HepG2 (cell line): ENCODE measurements around the gene GRHL3. TPM values are rescaled to one million over a fixed set of nuclear protein-coding genes. Genes with fewer than 3 reads are reported as not detected.

Source experiments
- ATAC-seq: fragments of 200-7000 bp; cut with Tn5 transposase; 3 replicates; pipeline ENCODE4 v1.9.1; 2020; ENCODE audit warnings: mild to moderate bottlenecking, moderate library complexity
- BruUV-seq: library from RNA; stranded (reverse); fragments of 400-500 nt; replicated peaks from 2 replicates; lab custom pipeline; 2021; lab: Mats Ljungman, UMichigan
- CTCF ChIA-PET: fragments of 300-600 bp; formaldehyde crosslinking; extraction: SDS; loops from one replicate; lab custom pipeline; 2021; ENCODE audit warnings: low total read pairs, inconsistent platforms, low intra/inter-chr PET ratio; lab: Yijun Ruan, JAX
- POLR2A ChIA-PET: fragments of 350-600 bp; sonication (Branson Sonifier 250); formaldehyde crosslinking; loops from one replicate; lab custom pipeline; 2020; ENCODE audit warnings: antibody characterized with exemption, inconsistent platforms; lab: Yijun Ruan, JAX
- DNase-seq: peaks from one replicate; pipeline ENCODE4 v3.0.0-alpha.2; 2015; ENCODE audit warnings: low spot score
- FAIRE-seq: peaks from 3 replicates; lab custom pipeline; 2011; peaks lifted over from hg19 to GRCh38; lab: Jason Lieb, UNC
- H2AFZ ChIP-seq: one replicate; pipeline ENCODE4 v1.6.1; 2011; ENCODE audit warnings: low read length, inconsistent platforms
- H3K27ac ChIP-seq: fragments of 300-600 bp; 3 replicates; pipeline ENCODE4 v1.8.0; 2011; ENCODE audit warnings: mixed run types, mild to moderate bottlenecking, mixed read lengths, low read length, inconsistent platforms; ENCODE audit not compliant: insufficient read depth; ENCODE audit errors: extremely low read length
- H3K27me3 ChIP-seq, 2 experiments: fragments of 200-600 bp in 1 of 2; 2 replicates in 1 of 2; 3 replicates in 1 of 2; pipeline versions ENCODE4 v1.6.0 to v1.8.0; 2011; ENCODE audit warnings: low read length in 2 of 2, mild to moderate bottlenecking in 2 of 2, moderate library complexity in 2 of 2, inconsistent platforms in 1 of 2; ENCODE audit not compliant: insufficient read depth in 2 of 2, control insufficient read depth in 1 of 2
- H3K36me3 ChIP-seq, 2 experiments: fragments of 200-600 bp in 1 of 2; replicated peaks in 1 of 2; 2 replicates in 1 of 2; 3 replicates in 1 of 2; pipeline versions ENCODE4 v1.5.1 to v1.8.0; 2011; ENCODE audit warnings: low read length in 2 of 2, inconsistent platforms in 1 of 2; ENCODE audit not compliant: insufficient read depth in 2 of 2, control insufficient read depth in 1 of 2
- H3K4me1 ChIP-seq: 2 replicates; pipeline ENCODE4 v1.5.1; 2012; ENCODE audit warnings: low read length, inconsistent platforms; ENCODE audit not compliant: insufficient read depth
- H3K4me2 ChIP-seq: 2 replicates; pipeline ENCODE4 v1.6.0; 2011; ENCODE audit warnings: low read depth, low read length, inconsistent platforms
- H3K4me3 ChIP-seq, 3 experiments: fragments of 200-600 bp in 1 of 3; sonication (generic), shearing (Covaris generic) in 1 of 3; replicated peaks in 1 of 3; 2 replicates each; pipeline ENCODE4 v1.5.1; 2011 to 2016; ENCODE audit warnings: low read length in 3 of 3, inconsistent platforms in 2 of 3, low read depth in 2 of 3, mild to moderate bottlenecking in 2 of 3, control low read depth in 1 of 3, mixed read lengths in 1 of 3; ENCODE audit not compliant: insufficient read depth in 1 of 3
- H3K79me2 ChIP-seq: one replicate; pipeline ENCODE4 v1.6.1; 2011; ENCODE audit warnings: low read length, inconsistent platforms; ENCODE audit not compliant: insufficient read depth
- H3K9ac ChIP-seq: 2 replicates; pipeline ENCODE4 v1.6.0; 2011; ENCODE audit warnings: mild to moderate bottlenecking, low read depth, low read length, inconsistent platforms; ENCODE audit not compliant: insufficient read depth
- H3K9me3 ChIP-seq: 2 replicates; pipeline ENCODE4 v1.5.1; 2012; ENCODE audit warnings: mild to moderate bottlenecking, low read length
- H4K20me1 ChIP-seq: 2 replicates; pipeline ENCODE4 v1.6.0; 2011; ENCODE audit warnings: inconsistent platforms, mild to moderate bottlenecking, low read length, moderate library complexity; ENCODE audit not compliant: insufficient read depth
- E2F5 ChIP-seq: sonication (generic); formaldehyde crosslinking; conservative IDR thresholded peaks from 2 replicates; pipeline ENCODE4 v1.4.0; 2020; ENCODE audit warnings: missing genetic modification reagents
- GLI4 ChIP-seq: sonication (generic); formaldehyde crosslinking; IDR thresholded peaks from 2 replicates; pipeline ENCODE4 v1.5.1; 2020; ENCODE audit warnings: missing genetic modification reagents, mild to moderate bottlenecking, moderate library complexity, borderline replicate concordance
- NFYB ChIP-seq: sonication (generic); formaldehyde crosslinking; IDR thresholded peaks from 2 replicates; pipeline ENCODE4 v1.4.0; 2020; ENCODE audit warnings: missing genetic modification reagents
- NR0B2 ChIP-seq: sonication (generic); formaldehyde crosslinking; IDR thresholded peaks from 2 replicates; pipeline ENCODE4 v1.4.0; 2020; ENCODE audit warnings: mild to moderate bottlenecking, missing genetic modification reagents
- PCBP2 ChIP-seq: fragments of 200-400 bp; formaldehyde crosslinking; optimal IDR thresholded peaks from 2 replicates; pipeline ENCODE3; 2018; ENCODE audit warnings: low read length, low read depth; ENCODE audit not compliant: poor library complexity, severe bottlenecking
- RARG ChIP-seq: sonication (generic); formaldehyde crosslinking; IDR thresholded peaks from 2 replicates; pipeline ENCODE4 v1.4.0; 2020; ENCODE audit warnings: low read depth, mild to moderate bottlenecking, missing genetic modification reagents
- SP4 ChIP-seq: sonication (generic); formaldehyde crosslinking; IDR thresholded peaks from 2 replicates; pipeline ENCODE4 v1.8.1; 2023; ENCODE audit warnings: mild to moderate bottlenecking, missing genetic modification reagents
- ZHX1 ChIP-seq: sonication (generic); formaldehyde crosslinking; IDR thresholded peaks from 2 replicates; pipeline ENCODE4 v1.8.1; 2022; ENCODE audit warnings: low read depth, mild to moderate bottlenecking, missing genetic modification reagents
- ZNF446 ChIP-seq: sonication (generic); formaldehyde crosslinking; IDR thresholded peaks from 2 replicates; pipeline ENCODE4 v1.5.0; 2020; ENCODE audit warnings: mild to moderate bottlenecking, missing genetic modification reagents
- ZNF629 ChIP-seq: sonication (generic); formaldehyde crosslinking; conservative IDR thresholded peaks from 2 replicates; pipeline ENCODE4 v1.5.0; 2020; ENCODE audit warnings: missing genetic modification reagents
- ZNF768 ChIP-seq: sonication (generic); formaldehyde crosslinking; IDR thresholded peaks from 2 replicates; pipeline ENCODE4 v1.4.0; 2020; ENCODE audit warnings: missing genetic modification reagents
- ZNF792 ChIP-seq: IDR thresholded peaks from 2 replicates; pipeline ENCODE4 v1.6.1; 2016
- WGBS: methylation state at CpG from one replicate; pipeline ENCODE4 v1.1.6; 2017; ENCODE audit warnings: low lambda C conversion rate; 5-methylcytosine and 5-hydroxymethylcytosine counted together
- in situ Hi-C: cut with HindIII; loops from 2 replicates; pipeline ENCODE4 v1.10.0; 2017; ENCODE audit warnings: low pct_unique_long_range_greater_than_20kb; ENCODE audit not compliant: extremely low pct_ligation_motif_present
- intact Hi-C: fragments of 100-400 bp; cut with micrococcal nuclease; formaldehyde crosslinking; loops from one replicate; pipeline ENCODE4 v1.10.0; 2022; ENCODE audit not compliant: unreplicated experiment
- polyA plus RNA-seq, 8 experiments: library from polyadenylated mRNA; depleted of rRNA in 3 of 8; stranded (reverse) in 7 of 8; unstranded in 1 of 8; fragments of >200 nt; fragmentation: Illumina TruSeq in 4 of 8; extraction: Trizol in 4 of 8; gene quantifications; 2 replicates each; pipeline versions ENCODE4 v1.2.1 to v1.2.3, GENCODE V29; 2011 to 2016; ENCODE audit warnings: low read depth in 4 of 8, missing spikeins in 1 of 8, mixed read lengths in 1 of 8; ENCODE audit not compliant: insufficient read depth in 1 of 8
- total RNA-seq, 5 experiments: library from RNA; depleted of rRNA; stranded (reverse); fragments of >200 nt; fragmentation: Illumina TruSeq; extraction: Trizol; gene quantifications; 2 replicates each; pipeline ENCODE4 v1.2.3, GENCODE V29; 2016; ENCODE audit warnings: low read depth in 1 of 5

The GRHL3 gene
- total and polyA plus RNA-seq, 2 of the 13 experiments (the other 11 are each of a cell fraction or from before 2014, with no cell fraction given): not detected

- Histone ChIP-seq H3K36me3 (no peaks in the 10 kb centered on the region), H4K20me1 (no peaks in the 10 kb centered on the region), H3K9me3 (no peaks in the 10 kb centered on the region)
- ChIA-PET CTCF (no interaction called here), POLR2A (interaction anchor here (0.6 kb wide), 1 partner anchor 681 kb away, joined by 3 read pairs; no protein-coding TSS in a partner anchor)
- in situ Hi-C loops (no loop called here), intact Hi-C loops (loop anchor here (10.0 kb wide), 1 partner anchor 88 kb away; no protein-coding TSS in a partner anchor)
- BruUV-seq: no TSS peak
- no peak for DNase-seq
- TF ChIP-seq ZNF629 (CRISPR knock-in tag) (peak; percentile 62), PCBP2 (no peak)
- TF ChIP-seq, all 625 proteins: peak for 1
- H3K27me3 ChIP-seq: peaks cover 3 to 36% of the 10 kb centered on the region in 2 experiments; a peak in 3 of 5 replicates
- WGBS: 56% methylated on average over 9 of the region's 9 CpGs
- ATAC-seq: no peak
- no peak overlapping the region for H3K9ac ChIP-seq
- 0 out of 2 replicates have a peak, but pooled peaks cover 6% of the 10 kb centered on the region for H3K4me1 ChIP-seq
- no peak overlapping the region for H3K27ac ChIP-seq
- no peak overlapping the region for H3K4me2 ChIP-seq
- no peak overlapping the region for H2AFZ ChIP-seq
- no peak for FAIRE-seq
- H3K4me3 ChIP-seq: no peak overlapping the region
- no peaks in the 10 kb centered on the region for H3K79me2 ChIP-seq
Observed at GRCh38 chr1:24292887-24293286, 26.3 kb upstream of the GRHL3 start.

- no peak for DNase-seq
- intact Hi-C loops (loop anchor here (10.0 kb wide), 1 partner anchor 89 kb away; no protein-coding TSS in a partner anchor), in situ Hi-C loops (no loop called here)
- Histone ChIP-seq H3K27me3 (peaks cover 3 to 40% of the 10 kb centered on the region in 2 experiments; a peak in 3 of 5 replicates), H3K27ac (no peak overlapping the region), H3K4me1 (0 out of 2 replicates have a peak, but pooled peaks cover 6% of the 10 kb centered on the region), H3K4me3 (no peak overlapping the region), H3K9ac (no peak overlapping the region), H4K20me1 (no peaks in the 10 kb centered on the region), H3K9me3 (no peaks in the 10 kb centered on the region), H2AFZ (no peak overlapping the region), H3K36me3 (no peaks in the 10 kb centered on the region), H3K4me2 (no peak overlapping the region), H3K79me2 (no peaks in the 10 kb centered on the region)
- ATAC-seq: no peak
- POLR2A ChIA-PET: interaction anchor here (0.6 kb wide), 1 partner anchor 680 kb away, joined by 3 read pairs; no protein-coding TSS in a partner anchor
- CTCF ChIA-PET: no interaction called here
- BruUV-seq: no TSS peak
- FAIRE-seq: no peak
- WGBS: 60% methylated on average over 15 of the region's 16 CpGs
- no peak for TF ChIP-seq GLI4 (CRISPR knock-in tag)
- TF ChIP-seq NR0B2 (CRISPR knock-in tag): no peak
- TF ChIP-seq ZNF446 (CRISPR knock-in tag): no peak
- TF ChIP-seq ZNF768: no peak
- no peak for TF ChIP-seq ZNF792
- TF ChIP-seq SP4 (CRISPR knock-in tag): no peak
- no peak for TF ChIP-seq ZHX1 (CRISPR knock-in tag)
- no peak for TF ChIP-seq NFYB (CRISPR knock-in tag)
- TF ChIP-seq RARG (CRISPR knock-in tag): no peak
- TF ChIP-seq E2F5: no peak
Observed at GRCh38 chr1:24293392-24294227, 25.5 kb upstream of the GRHL3 start.
